ELF-1 (cell line): ENCODE measurements around the gene VAV2.

Source experiments
- DNase-seq: peaks from one replicate; pipeline ENCODE4 v3.0.0-alpha.2; 2016; ENCODE audit warnings: low read depth, low spot score

Gene VAV2

DNA sequence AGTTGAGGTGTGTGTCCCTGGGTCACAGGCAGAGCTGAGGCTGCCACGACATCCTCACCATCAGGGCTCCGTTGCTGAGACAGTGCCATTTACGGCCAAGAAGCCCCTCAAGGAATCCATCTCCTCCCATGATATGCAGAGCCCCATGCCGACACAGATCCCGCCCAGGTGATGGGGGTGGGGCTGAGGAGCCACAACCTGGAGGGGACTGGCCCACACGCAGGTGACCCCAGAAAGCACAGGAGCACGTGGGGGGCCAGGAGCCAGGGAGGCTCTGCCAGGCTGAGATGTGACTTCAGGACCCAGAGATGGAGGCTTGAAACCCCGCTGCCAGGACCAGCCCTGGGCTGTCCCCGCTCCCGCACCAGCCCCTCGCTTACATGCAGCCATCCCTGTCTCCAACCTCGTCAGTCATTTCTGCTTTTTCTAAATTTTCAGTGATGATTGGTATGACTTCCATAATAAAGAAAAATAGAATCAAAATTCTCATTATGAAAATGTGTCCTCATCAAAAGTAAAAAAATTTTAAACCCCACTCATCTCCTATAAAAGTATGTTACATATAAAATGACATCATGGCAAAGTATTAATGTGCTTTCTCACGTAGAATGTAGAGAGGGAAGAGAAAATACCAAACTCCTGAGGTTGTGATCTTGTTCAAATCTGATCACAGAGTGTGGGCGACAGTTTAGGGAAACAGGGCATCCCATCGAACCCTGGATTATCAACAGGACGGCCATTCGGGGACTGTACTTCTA is 155.9 kb downstream of the VAV2 start:
- DNase-seq, result no peak

DNA sequence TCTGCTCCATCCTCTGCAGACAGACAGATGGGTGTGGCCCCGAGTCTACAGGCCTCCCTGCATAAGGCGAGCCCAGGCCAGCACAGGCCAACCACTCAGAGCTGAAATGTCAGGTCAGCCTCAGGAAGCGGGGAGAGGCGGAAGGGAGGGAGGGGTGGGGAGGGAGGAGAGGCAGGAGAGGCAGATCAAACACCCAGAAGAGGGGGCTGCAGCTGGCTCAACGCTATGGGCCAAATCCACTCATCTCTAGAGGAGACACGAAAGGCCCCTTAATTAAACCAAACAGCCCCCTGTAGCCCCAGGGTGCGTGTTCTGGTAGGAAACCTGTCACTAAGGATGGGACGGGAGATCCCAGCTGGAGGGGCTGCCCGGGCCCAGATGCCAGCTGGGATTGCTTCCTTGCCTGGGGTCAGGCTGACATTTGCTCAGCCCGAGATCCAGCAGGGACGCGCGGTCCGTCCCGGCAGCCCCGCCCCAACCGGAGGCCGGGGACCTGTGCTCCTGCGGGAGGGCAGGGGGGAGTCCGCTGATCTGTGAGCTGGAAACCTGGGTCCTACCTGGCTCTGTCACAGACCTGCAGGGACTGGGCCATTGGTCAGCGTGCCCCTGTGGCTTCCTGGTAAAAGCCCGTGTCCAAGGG is 156.7 kb downstream of the VAV2 start:
- peak; percentile 79 for DNase-seq

DNA sequence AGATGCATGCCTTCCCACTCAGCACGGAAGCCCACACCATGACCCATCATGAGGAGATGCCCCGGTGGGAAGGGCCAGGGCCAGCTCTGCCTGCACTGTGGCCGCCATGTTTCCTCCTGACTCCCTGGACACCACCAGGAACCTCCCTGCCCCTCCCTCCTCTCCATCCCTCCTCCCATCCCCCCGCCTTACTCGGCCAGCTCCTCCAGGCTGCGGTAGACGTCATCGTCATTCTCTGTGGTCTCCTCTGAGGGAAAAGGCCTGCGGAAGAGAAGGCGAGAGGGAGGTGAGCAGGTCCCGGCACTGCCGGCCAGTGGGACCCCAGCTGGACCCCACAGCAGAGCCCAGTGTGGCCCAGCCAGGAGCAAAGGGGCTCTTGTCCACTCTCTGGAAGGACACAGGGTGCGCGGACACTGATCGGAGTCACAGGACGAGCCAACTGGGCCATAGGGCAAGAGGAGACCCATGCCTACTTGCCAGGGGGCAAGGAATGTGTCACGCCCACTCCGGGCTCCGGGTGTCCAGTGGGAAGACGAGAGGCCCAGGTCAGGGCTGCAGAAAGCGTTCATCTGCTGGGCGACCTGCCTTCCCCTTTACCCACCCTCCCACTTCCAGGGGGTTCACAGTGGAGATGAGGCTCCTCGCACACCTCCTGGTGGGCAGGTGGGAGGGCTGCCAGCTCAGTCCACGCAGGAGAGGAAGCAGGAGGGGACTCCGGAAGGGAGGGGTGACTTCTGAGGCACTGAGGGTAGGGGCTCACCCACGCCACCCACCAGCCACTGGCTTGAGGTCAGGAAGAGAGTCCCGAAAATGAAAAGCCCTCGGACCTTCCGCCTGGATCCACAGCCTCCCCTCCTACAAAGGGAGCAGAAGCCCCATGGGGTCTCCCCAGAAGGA is 157.8 kb downstream of the VAV2 start:
- no peak for DNase-seq

GRCh38 chr9:133833388-133834025 is 158.6 kb downstream of the VAV2 start:
- DNase-seq, result no peak

GRCh38 chr9:133832877-133833276 is 159.2 kb downstream of the VAV2 start:
- DNase-seq, result no peak

DNA sequence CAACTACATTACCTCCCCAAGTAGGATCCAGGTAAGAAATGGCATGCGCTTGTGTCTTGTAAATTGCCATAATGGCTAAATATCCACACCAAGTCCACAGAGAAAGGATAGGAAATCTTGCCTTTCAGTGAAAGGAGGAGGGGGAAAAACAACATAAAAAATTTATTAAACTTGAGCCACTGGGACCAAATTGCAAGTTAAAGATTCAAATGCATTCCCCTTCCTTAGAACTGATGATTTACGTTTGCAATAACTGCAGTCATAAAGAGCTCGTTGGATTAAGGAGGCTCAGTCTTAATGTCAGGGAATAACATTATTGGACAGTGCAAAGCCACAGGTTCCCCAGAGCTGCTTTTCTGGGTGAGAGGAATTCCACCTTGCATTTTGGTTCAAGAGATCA is 161.4 kb downstream of the VAV2 start:
- DNase-seq, result no peak

DNA sequence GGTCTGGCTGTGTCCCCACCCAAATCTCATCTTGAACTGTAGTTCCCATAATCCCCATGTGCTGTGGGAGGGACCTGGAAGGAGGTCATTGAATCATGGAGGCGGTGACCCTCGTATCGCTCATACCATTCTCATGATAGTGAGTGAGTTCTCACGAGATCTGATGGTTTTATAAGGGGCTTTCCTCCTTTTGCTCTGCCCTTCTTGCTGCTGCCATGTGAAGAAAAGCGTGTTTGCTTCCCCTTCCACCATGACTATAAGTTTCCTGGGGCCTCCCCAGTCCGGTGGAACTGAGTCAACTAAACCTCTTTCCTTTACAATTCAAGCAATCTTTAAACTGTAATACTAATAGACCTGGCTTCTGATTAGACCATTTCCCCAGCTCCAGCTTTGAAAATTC is 161.8 kb downstream of the VAV2 start:
- DNase-seq, result no peak

GRCh38 chr9:133828338-133828997 is 163.7 kb downstream of the VAV2 start:
- DNase-seq, result no peak

DNA sequence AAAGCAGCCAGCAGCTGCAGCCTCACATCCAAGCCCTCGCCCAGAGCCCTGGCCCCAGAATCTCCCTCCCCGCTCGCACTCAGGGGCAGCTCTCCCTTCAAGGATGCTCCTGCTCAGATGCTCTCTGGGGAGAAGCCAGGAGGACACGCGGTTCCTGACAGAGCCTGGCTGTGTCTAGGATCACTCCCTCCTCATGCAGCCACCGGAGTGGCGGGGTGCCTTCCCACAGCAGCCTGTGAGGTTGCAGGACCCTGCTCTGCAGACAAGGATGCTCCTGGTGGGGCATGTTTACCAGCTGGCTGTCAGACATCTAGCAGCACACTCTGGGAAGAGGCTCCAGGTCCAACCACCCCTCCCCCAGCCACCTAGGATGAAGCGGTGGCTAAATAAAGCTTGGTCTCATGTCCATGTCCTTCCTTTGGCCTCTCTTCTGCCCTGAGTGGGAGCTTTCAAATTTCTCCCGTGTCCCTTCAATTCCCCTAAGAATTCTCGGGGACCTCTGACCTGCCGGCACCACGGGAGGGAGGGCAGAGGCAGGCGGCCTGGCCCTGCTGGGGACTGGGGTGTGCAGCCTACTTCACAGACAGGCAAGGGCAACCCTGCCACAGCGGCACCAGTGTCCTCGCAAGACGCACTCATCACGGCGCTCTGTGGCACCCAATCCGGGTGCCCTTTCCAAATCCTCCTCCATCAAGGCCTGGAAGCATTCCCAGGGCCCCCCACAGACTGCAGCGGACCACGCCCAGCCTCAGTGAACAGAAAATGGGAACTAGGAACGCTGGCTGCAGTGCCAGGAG is 165.6 kb downstream of the VAV2 start:
- DNase-seq, result no peak

- no peak for DNase-seq
Observed at GRCh38 chr9:133825555-133826218, 166.4 kb downstream of the VAV2 start.

DNA sequence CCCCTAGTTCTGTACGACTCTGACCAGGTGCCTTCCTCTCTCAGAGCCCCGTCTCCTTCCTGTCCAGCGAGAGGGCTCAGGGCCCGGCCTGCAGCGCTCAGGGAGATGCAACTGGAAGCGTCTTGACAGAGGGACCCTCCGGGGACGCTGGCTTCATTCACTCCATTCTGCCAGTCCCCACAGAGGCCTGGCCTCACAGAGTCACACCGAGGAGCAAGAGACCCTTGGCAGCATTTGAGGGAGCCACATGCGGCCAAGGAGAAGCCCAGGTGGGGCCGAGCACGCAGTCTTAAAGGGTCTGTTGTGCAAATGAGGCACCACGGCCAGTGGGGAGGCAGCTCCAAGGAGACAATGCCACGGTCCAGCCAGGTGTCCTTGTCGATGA is 167.3 kb downstream of the VAV2 start:
- no peak for DNase-seq

DNA sequence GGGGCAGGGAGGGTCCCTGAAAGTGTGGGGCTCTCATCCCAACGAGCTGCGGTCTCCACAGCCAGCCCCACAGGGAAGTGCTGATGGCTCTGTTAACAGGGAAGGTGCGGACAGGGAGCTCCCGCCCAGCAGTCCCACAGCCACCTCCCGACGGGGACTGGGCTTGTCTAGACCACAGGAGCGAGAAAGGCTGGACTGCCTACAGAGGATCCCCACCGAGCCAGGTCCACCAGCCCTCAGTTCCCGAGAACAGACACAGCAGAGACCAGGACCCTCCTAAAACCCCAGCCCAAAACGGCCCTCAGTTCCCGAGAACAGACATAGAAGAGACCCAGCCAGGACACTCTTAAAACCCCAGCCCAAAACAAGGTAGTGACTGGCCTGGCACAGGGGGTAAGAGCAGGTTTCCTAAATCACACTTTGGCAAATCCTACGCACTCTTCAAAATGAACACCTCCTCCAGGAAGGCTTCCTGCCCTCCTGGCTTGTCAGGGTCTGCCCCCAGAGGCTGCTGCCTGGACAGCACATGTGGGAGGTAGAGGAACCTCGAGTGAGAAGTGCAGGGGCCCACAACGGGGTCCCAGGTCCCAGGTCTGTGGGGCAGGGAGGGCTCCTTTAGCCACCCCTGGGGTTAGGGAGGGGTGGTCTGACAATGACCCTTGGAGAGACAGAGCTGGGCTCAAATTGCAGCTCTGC is 167.9 kb downstream of the VAV2 start:
- no peak for DNase-seq

GRCh38 chr9:133823189-133824105 is 168.7 kb downstream of the VAV2 start:
- DNase-seq, result no peak

DNA sequence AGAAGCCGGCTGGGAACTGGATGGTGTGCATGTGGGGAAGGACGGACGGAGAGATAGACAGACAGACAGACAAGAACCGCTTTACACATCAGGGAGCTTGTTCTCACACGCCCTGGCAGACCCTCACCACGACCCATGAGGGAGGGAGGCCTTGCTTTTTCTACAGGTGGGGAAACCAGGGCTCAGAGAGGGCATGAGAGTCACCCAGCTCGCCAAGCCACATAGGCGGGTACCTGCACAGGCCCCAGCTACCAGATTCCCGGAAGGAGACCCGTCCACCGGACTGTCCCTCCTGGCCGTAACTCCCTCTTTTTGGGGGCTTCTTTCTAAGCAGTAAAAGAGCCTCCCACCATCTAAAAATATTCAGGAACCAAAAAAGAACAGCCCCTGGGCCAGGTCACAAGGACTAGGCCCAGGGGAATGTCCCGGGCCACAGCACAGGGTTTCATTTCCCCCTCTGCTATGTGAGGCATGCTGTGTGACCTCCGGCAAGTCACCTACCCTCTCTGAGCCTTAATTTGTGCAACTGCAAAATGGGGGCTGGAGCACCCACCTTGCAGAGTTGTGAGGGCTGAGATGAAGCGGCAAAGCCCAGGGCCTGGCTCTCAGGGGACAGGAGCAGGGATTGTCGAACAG is 169.6 kb downstream of the VAV2 start:
- no peak for DNase-seq

- no peak for DNase-seq
Observed at GRCh38 chr9:133821601-133822429, 170.3 kb downstream of the VAV2 start.

DNA sequence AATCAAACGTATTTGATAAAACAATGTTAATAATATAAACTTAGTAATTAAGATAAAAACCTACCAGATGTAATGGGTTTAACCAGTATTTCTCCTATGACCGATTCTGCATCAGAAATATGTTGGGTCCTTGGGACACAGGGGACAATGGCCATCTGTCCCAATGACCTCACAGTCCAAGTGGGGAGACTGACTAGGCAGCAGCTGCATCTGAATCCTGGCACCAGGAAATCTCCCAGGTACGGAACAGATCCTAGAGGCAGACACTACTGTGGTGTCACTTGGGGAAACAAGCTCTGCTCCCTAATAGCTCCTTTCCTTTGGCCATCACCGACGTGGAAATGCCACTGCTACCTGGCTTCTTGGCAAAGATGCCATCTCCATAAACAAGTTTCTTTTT is 172.2 kb downstream of the VAV2 start:
- DNase-seq, result no peak

DNA sequence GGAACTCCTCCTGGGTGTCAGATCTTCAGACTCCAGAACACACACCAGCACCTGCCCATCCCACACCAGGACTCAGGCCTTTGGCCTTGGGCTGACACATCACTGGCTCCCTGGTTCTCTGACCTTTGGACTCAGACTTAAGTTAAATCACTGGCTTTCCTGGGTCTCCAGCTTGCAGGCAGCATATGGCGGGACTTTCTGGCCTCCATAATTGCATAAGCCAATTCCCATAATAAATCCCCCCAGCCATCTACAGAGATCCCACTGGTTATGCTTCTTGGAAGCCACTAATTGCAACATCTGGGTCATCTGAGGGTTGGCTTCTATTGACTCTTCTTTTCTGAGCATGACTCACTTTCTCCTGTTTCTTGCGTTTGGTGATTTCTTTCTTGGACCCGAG is 173.7 kb downstream of the VAV2 start:
- no peak for DNase-seq
